Peyer's patch (tissue), 4 donors: ENCODE measurements around the gene MMAA.

Experiments used
- CTCF ChIP-seq, 6 experiments: fragments of 450-650 bp in 4 of 6; fragments of 200-600 bp in 2 of 6; sonication (generic) in 1 of 6; IDR thresholded peaks; one replicate each; pipeline ENCODE4 v1.5.1; 2017 to 2019; ENCODE audit warnings: antibody characterized with exemption in 6 of 6, mild to moderate bottlenecking in 3 of 6, moderate library complexity in 1 of 6
- POLR2A ChIP-seq, 2 donors: fragments of 450-650 bp; IDR thresholded peaks; one replicate each; pipeline ENCODE4 v1.5.1; 2017; ENCODE audit warnings: antibody characterized with exemption in 2 of 2, mild to moderate bottlenecking in 2 of 2, moderate library complexity in 2 of 2

- TF ChIP-seq CTCF (IDR thresholded peaks at IDR 0.05) (no peak), POLR2A (IDR thresholded peaks at IDR 0.05) (no peak)
Measured at GRCh38 chr4:145643295-145643694, 24.1 kb downstream of the MMAA start.
